ENCODE results near the gene MYL5. TPM values are rescaled to one million over a fixed set of nuclear protein-coding genes. Genes with fewer than 3 reads are reported as not detected.
"Not testable (repeated sequence)": the region's sequence is repeated elsewhere in the genome, so short reads cannot be mapped to it uniquely, and the experiment has no call there.

Gene MYL5
- total RNA-seq, 1 donor from 2014 or later: 24.7 TPM

- no peak for DNase-seq
- Mint-ChIP-seq H3K4me1 (no peaks in the 10 kb centered on the region), H3K27me3 (no peaks in the 10 kb centered on the region), H3K27ac (no peak overlapping the region), H3K4me3 (no peak overlapping the region), H3K9me3 (peaks cover 3% of the 10 kb centered on the region), H3K36me3 (ENCODE audit: low read depth) (no peaks in the 10 kb centered on the region)
- intact Hi-C loops (cut with micrococcal nuclease): no loop called here
Measured at GRCh38 chr4:632926-633325, 41.4 kb upstream of the MYL5 start.

- Mint-ChIP-seq H3K4me1 (no peaks in the 10 kb centered on the region), H3K4me3 (no peak overlapping the region), H3K27me3 (no peaks in the 10 kb centered on the region), H3K27ac (no peak overlapping the region), H3K9me3 (peaks cover 3% of the 10 kb centered on the region), H3K36me3 (ENCODE audit: low read depth) (no peaks in the 10 kb centered on the region)
- intact Hi-C loops (cut with micrococcal nuclease): no loop called here
- no peak for DNase-seq
Measured at GRCh38 chr4:633406-633805, 40.9 kb upstream of the MYL5 start.

- H3K4me3 Mint-ChIP-seq: no peak overlapping the region
- DNase-seq: no peak
- no peaks in the 10 kb centered on the region for H3K27me3 Mint-ChIP-seq
- peaks cover 3% of the 10 kb centered on the region for H3K9me3 Mint-ChIP-seq
- no peaks in the 10 kb centered on the region for H3K36me3 Mint-ChIP-seq (ENCODE audit: low read depth)
- no peak overlapping the region for H3K27ac Mint-ChIP-seq
- intact Hi-C loops (cut with micrococcal nuclease): no loop called here
- H3K4me1 Mint-ChIP-seq: no peaks in the 10 kb centered on the region
Measured at GRCh38 chr4:633976-634598, 40.3 kb upstream of the MYL5 start.

- intact Hi-C loops (cut with micrococcal nuclease): no loop called here
- no peak overlapping the region for H3K4me3 Mint-ChIP-seq
- no peaks in the 10 kb centered on the region for H3K27me3 Mint-ChIP-seq
- DNase-seq: no peak
- no peaks in the 10 kb centered on the region for H3K36me3 Mint-ChIP-seq (ENCODE audit: low read depth)
- H3K27ac Mint-ChIP-seq: no peak overlapping the region
- no peaks in the 10 kb centered on the region for H3K4me1 Mint-ChIP-seq
- H3K9me3 Mint-ChIP-seq: peaks cover 3% of the 10 kb centered on the region
Measured at GRCh38 chr4:634599-634985, 39.8 kb upstream of the MYL5 start.

- H3K4me3 Mint-ChIP-seq; H3K4me1 Mint-ChIP-seq; H3K36me3 Mint-ChIP-seq (ENCODE audit: low read depth); H3K27me3 Mint-ChIP-seq; H3K27ac Mint-ChIP-seq; intact Hi-C loops (cut with micrococcal nuclease); DNase-seq; H3K9me3 Mint-ChIP-seq: not testable (repeated sequence)
Measured at GRCh38 chr4:635066-635835, 39.1 kb upstream of the MYL5 start.

- no peak for DNase-seq
- H3K4me1 Mint-ChIP-seq: no peaks in the 10 kb centered on the region
- H3K27me3 Mint-ChIP-seq: no peaks in the 10 kb centered on the region
- H3K9me3 Mint-ChIP-seq: peaks cover 7% of the 10 kb centered on the region
- H3K4me3 Mint-ChIP-seq: no peak overlapping the region
- no peak overlapping the region for H3K27ac Mint-ChIP-seq
- intact Hi-C loops (cut with micrococcal nuclease): no loop called here
- H3K36me3 Mint-ChIP-seq (ENCODE audit: low read depth): no peaks in the 10 kb centered on the region
Measured at GRCh38 chr4:635851-636627, 38.3 kb upstream of the MYL5 start.

- Mint-ChIP-seq H3K9me3 (peaks cover 7% of the 10 kb centered on the region), H3K4me1 (no peaks in the 10 kb centered on the region), H3K27me3 (no peaks in the 10 kb centered on the region), H3K36me3 (ENCODE audit: low read depth) (no peaks in the 10 kb centered on the region), H3K4me3 (no peak overlapping the region), H3K27ac (no peak overlapping the region)
- DNase-seq: no peak
- intact Hi-C loops (cut with micrococcal nuclease): no loop called here
Measured at GRCh38 chr4:636628-637159, 37.6 kb upstream of the MYL5 start.

- H3K27me3 Mint-ChIP-seq: no peaks in the 10 kb centered on the region
Measured at GRCh38 chr4:637536-638280, 36.6 kb upstream of the MYL5 start.

GRCh38 chr4:642366-642765, 32.0 kb upstream of the MYL5 start:
- H3K9me3 Mint-ChIP-seq: peaks cover 11% of the 10 kb centered on the region

More at GRCh38 chr4:637536-638280, 36.6 kb upstream of the MYL5 start:
- Mint-ChIP-seq H3K36me3 (ENCODE audit: low read depth) (no peaks in the 10 kb centered on the region), H3K4me3 (no peak overlapping the region), H3K27ac (no peak overlapping the region), H3K9me3 (peaks cover 7% of the 10 kb centered on the region), H3K4me1 (no peaks in the 10 kb centered on the region)
- no peak for DNase-seq
- intact Hi-C loops (cut with micrococcal nuclease): no loop called here

GRCh38 chr4:646460-646859, 27.9 kb upstream of the MYL5 start:
- peak overlapping the region; percentile 80 for H3K27ac Mint-ChIP-seq

More at GRCh38 chr4:642366-642765, 32.0 kb upstream of the MYL5 start:
- H3K27ac Mint-ChIP-seq; H3K4me1 Mint-ChIP-seq; H3K4me3 Mint-ChIP-seq; H3K27me3 Mint-ChIP-seq; H3K36me3 Mint-ChIP-seq (ENCODE audit: low read depth); DNase-seq; intact Hi-C loops (cut with micrococcal nuclease): not testable (repeated sequence)

GRCh38 chr4:647481-647880, 26.9 kb upstream of the MYL5 start:
- Mint-ChIP-seq H3K4me3 (no peak overlapping the region), H3K36me3 (ENCODE audit: low read depth) (no peaks in the 10 kb centered on the region), H3K9me3 (peaks cover 3% of the 10 kb centered on the region), H3K27me3 (no peaks in the 10 kb centered on the region), H3K4me1 (peaks cover 4% of the 10 kb centered on the region), H3K27ac (no peak overlapping the region)
- DNase-seq: no peak
- intact Hi-C loops (cut with micrococcal nuclease): no loop called here

More at GRCh38 chr4:646460-646859, 27.9 kb upstream of the MYL5 start:
- H3K9me3 Mint-ChIP-seq: peaks cover 6% of the 10 kb centered on the region
- H3K4me3 Mint-ChIP-seq: peak overlapping the region; percentile 74
- no peaks in the 10 kb centered on the region for H3K27me3 Mint-ChIP-seq
- intact Hi-C loops (cut with micrococcal nuclease): no loop called here
- peaks cover 4% of the 10 kb centered on the region for H3K4me1 Mint-ChIP-seq
- no peaks in the 10 kb centered on the region for H3K36me3 Mint-ChIP-seq (ENCODE audit: low read depth)
- no peak for DNase-seq

GRCh38 chr4:648579-649292, 25.6 kb upstream of the MYL5 start:
- Mint-ChIP-seq H3K9me3 (peaks cover 3% of the 10 kb centered on the region), H3K4me3 (no peak overlapping the region), H3K36me3 (ENCODE audit: low read depth) (no peaks in the 10 kb centered on the region), H3K4me1 (peaks cover 4% of the 10 kb centered on the region), H3K27ac (no peak overlapping the region), H3K27me3 (no peaks in the 10 kb centered on the region)
- no peak for DNase-seq
- intact Hi-C loops (cut with micrococcal nuclease): no loop called here

- intact Hi-C loops (cut with micrococcal nuclease): no loop called here
Measured at GRCh38 chr4:649293-649625, 25.1 kb upstream of the MYL5 start.

More at GRCh38 chr4:649293-649625, 25.1 kb upstream of the MYL5 start:
- no peaks in the 10 kb centered on the region for H3K27me3 Mint-ChIP-seq
- DNase-seq: no peak
- H3K9me3 Mint-ChIP-seq: peaks cover 3% of the 10 kb centered on the region
- H3K36me3 Mint-ChIP-seq (ENCODE audit: low read depth): no peaks in the 10 kb centered on the region
- H3K4me1 Mint-ChIP-seq: peaks cover 4% of the 10 kb centered on the region
- H3K27ac Mint-ChIP-seq: no peak overlapping the region
- H3K4me3 Mint-ChIP-seq: no peak overlapping the region
